ENCODE data around the gene ZSWIM6. TPM values are rescaled to one million over a fixed set of nuclear protein-coding genes. Genes with fewer than 3 reads are reported as not detected.
A peak's percentile ranks its signal among the peaks of the same experiment; 100 is the strongest.

The ZSWIM6 gene
- total RNA-seq, 1 donor from 2014 or later: 20.7 TPM

DNA sequence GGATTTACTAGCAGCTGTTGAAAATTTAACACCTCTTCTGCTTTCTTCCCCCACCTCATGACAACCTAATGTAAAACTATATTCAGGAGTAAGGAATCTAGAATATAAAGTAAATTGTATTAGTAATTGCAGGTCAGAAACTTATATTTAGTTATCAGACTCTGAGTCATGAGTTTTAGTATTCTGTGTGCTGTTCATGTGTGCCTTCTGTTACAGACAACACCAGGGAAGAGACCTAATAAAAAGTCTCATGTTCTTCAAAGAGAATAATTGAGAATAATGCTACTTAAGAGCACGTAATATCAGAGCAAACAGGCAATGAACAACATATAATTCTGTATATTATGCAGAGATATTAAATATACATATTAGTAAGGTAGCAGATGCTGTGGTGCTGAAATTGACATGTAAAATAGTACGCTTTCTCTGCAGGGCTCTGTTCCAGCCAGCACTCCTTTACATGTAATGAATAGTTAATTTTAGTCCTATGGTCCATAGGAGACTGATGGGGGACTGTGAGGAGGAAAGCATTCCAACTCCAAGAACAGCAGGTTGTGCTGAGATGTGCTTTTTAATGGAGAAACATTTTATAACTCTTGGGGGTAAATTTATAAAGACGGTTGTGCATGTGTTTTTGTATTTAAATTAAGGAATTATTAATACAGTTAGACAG lies 106.4 kb downstream of the ZSWIM6 start:
- no peak for DNase-seq (ENCODE audit: extremely low spot score, unreplicated experiment)
- H3K27me3 Mint-ChIP-seq (ENCODE audit: unreplicated experiment): no peaks in the 10 kb centered on the region
- no peak overlapping the region for H3K27ac Mint-ChIP-seq (ENCODE audit: unreplicated experiment)
- no peak overlapping the region for H3K4me3 Mint-ChIP-seq (ENCODE audit: unreplicated experiment)
- peaks cover 10% of the 10 kb centered on the region for H3K36me3 Mint-ChIP-seq (ENCODE audit: unreplicated experiment)
- peaks cover 15% of the 10 kb centered on the region for H3K9me3 Mint-ChIP-seq (ENCODE audit: unreplicated experiment)
- TF ChIP-seq, protein P1, sequence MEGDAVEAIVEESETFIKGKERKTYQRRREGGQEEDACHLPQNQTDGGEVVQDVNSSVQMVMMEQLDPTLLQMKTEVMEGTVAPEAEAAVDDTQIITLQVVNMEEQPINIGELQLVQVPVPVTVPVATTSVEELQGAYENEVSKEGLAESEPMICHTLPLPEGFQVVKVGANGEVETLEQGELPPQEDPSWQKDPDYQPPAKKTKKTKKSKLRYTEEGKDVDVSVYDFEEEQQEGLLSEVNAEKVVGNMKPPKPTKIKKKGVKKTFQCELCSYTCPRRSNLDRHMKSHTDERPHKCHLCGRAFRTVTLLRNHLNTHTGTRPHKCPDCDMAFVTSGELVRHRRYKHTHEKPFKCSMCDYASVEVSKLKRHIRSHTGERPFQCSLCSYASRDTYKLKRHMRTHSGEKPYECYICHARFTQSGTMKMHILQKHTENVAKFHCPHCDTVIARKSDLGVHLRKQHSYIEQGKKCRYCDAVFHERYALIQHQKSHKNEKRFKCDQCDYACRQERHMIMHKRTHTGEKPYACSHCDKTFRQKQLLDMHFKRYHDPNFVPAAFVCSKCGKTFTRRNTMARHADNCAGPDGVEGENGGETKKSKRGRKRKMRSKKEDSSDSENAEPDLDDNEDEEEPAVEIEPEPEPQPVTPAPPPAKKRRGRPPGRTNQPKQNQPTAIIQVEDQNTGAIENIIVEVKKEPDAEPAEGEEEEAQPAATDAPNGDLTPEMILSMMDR (IDR thresholded peaks at IDR 0.05): no peak
- peaks cover 15% of the 10 kb centered on the region for H3K4me1 Mint-ChIP-seq (ENCODE audit: unreplicated experiment)

DNA sequence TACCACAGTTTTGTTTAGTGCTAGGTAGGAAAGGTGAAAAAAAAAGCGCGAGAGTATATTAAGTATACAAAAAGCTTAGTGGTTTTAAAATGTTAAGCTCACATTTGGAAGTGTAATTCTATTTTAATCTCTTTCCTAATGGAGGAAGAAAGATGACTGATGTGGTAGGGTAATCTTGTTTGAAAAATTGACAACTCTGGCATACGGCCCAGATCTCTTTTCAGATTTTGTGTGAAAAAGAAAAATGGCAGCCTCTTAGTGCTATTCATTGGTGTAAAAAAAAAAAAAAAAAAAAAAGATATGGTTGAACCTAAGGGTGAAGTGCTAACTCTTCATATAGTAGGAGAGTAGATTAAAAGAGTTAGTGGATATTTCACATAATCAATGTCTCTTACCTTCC lies 108.0 kb downstream of the ZSWIM6 start:
- Mint-ChIP-seq H3K27me3 (ENCODE audit: unreplicated experiment) (no peaks in the 10 kb centered on the region), H3K4me1 (ENCODE audit: unreplicated experiment) (peaks cover 16% of the 10 kb centered on the region), H3K4me3 (ENCODE audit: unreplicated experiment) (no peak overlapping the region), H3K9me3 (ENCODE audit: unreplicated experiment) (peaks cover 15% of the 10 kb centered on the region), H3K27ac (ENCODE audit: unreplicated experiment) (no peak overlapping the region), H3K36me3 (ENCODE audit: unreplicated experiment) (peaks cover 10% of the 10 kb centered on the region)
- TF ChIP-seq, protein P1 (IDR thresholded peaks at IDR 0.05): no peak
- no peak for DNase-seq (ENCODE audit: extremely low spot score, unreplicated experiment)

DNA sequence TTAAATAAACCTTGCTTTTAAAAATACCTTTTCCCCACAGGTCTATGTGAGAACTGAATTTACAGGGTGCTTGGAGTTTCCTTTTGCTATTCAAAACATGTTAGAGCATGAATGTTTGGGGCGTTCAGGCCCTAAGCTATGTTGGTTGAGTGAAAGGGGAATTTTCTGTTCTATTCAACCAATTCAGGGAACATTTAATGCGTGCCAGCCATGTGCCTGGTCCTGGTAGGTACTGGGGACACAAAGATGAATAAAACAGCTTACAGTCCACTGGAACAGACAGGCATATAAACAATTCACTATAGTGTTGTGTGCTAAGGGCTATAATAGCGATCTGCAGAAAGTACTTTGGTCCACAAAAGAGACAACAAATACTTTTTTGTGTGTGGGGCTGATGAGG lies 108.5 kb downstream of the ZSWIM6 start:
- H3K4me1 Mint-ChIP-seq (ENCODE audit: unreplicated experiment): peaks cover 17% of the 10 kb centered on the region
- no peak overlapping the region for H3K27ac Mint-ChIP-seq (ENCODE audit: unreplicated experiment)
- H3K4me3 Mint-ChIP-seq (ENCODE audit: unreplicated experiment): no peak overlapping the region
- TF ChIP-seq, protein P1 (IDR thresholded peaks at IDR 0.05): no peak
- H3K27me3 Mint-ChIP-seq (ENCODE audit: unreplicated experiment): no peaks in the 10 kb centered on the region
- no peak for DNase-seq (ENCODE audit: extremely low spot score, unreplicated experiment)
- peaks cover 10% of the 10 kb centered on the region for H3K36me3 Mint-ChIP-seq (ENCODE audit: unreplicated experiment)
- H3K9me3 Mint-ChIP-seq (ENCODE audit: unreplicated experiment): peaks cover 15% of the 10 kb centered on the region

DNA sequence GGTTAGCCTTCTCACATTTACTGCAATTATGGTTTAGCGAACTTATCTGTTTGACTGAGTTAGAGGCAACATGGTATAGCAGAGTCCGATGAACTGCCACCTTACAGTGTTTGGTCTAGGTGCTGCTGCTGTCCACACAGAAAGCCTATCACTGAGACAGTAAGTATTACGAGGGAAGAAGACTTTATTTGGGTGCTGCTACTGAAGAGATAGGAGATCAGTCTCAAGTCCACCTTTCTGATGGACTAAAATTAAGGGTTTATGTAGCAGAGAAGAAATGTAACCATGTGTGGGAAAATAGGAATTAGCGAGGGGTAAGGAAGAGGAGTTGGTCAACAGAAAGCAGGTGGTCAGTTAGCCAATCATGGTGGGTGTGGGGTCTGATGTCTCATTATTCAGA lies 109.7 kb downstream of the ZSWIM6 start:
- no peak overlapping the region for H3K4me3 Mint-ChIP-seq (ENCODE audit: unreplicated experiment)
- H3K4me1 Mint-ChIP-seq (ENCODE audit: unreplicated experiment): peaks cover 17% of the 10 kb centered on the region
- TF ChIP-seq, protein P1 (IDR thresholded peaks at IDR 0.05): no peak
- peaks cover 15% of the 10 kb centered on the region for H3K9me3 Mint-ChIP-seq (ENCODE audit: unreplicated experiment)
- peaks cover 14% of the 10 kb centered on the region for H3K36me3 Mint-ChIP-seq (ENCODE audit: unreplicated experiment)
- H3K27ac Mint-ChIP-seq (ENCODE audit: unreplicated experiment): no peak overlapping the region
- no peaks in the 10 kb centered on the region for H3K27me3 Mint-ChIP-seq (ENCODE audit: unreplicated experiment)
- no peak for DNase-seq (ENCODE audit: extremely low spot score, unreplicated experiment)

DNA sequence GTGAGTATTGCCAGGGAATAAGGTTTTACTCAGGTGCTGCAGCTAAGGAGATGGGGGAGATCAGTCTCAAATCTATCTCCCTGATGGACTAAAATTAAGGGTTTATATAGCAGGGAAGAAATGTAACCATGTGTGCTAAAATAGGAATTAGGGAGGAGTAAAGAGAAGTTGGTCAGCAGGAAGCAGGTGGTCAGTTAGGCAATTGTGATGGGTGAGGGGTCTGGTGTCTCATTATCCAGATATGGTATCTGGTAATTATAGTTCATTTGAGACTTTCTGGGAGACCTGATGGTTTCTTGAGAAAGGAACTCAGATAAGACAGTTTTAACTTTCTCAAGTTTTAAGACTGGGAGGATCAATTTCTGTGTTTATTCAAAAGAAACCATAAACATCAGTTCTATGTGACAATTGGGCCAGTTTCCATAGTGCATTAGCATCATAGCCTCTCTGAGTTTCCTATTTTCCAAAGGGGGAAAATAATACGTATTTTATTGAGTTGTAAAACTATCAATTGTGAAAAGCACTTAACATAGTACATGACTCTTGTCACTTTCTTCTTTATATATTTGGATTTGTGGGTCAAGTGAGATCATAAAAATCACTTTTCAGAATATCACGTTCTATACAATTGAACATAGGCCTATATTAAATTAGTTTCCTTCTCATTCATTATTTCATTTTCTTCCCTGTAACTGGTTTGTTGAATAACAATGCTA lies 115.9 kb downstream of the ZSWIM6 start:
- H3K4me1 Mint-ChIP-seq (ENCODE audit: unreplicated experiment): peaks cover 47% of the 10 kb centered on the region
- H3K27ac Mint-ChIP-seq (ENCODE audit: unreplicated experiment): peak overlapping the region; percentile 14
- peaks cover 10% of the 10 kb centered on the region for H3K36me3 Mint-ChIP-seq (ENCODE audit: unreplicated experiment)
- no peak for DNase-seq (ENCODE audit: extremely low spot score, unreplicated experiment)
- no peaks in the 10 kb centered on the region for H3K27me3 Mint-ChIP-seq (ENCODE audit: unreplicated experiment)
- TF ChIP-seq, protein P1 (IDR thresholded peaks at IDR 0.05): no peak
- H3K9me3 Mint-ChIP-seq (ENCODE audit: unreplicated experiment): peaks cover 13% of the 10 kb centered on the region
- no peak overlapping the region for H3K4me3 Mint-ChIP-seq (ENCODE audit: unreplicated experiment)

All from osteocyte (in vitro differentiated cells).